C1 segment of cervical spinal cord (tissue), 14 donors: Measurements from ENCODE around the gene FAM153A.
"Not testable (repeated sequence)": the region's sequence is repeated elsewhere in the genome, so short reads cannot be mapped to it uniquely, and the experiment has no call there.

Source experiments
- DNase-seq, 14 donors: peaks; one replicate each; lab custom pipeline; 2025; lab: John Stamatoyannopoulos, UW

Gene FAM153A

DNA sequence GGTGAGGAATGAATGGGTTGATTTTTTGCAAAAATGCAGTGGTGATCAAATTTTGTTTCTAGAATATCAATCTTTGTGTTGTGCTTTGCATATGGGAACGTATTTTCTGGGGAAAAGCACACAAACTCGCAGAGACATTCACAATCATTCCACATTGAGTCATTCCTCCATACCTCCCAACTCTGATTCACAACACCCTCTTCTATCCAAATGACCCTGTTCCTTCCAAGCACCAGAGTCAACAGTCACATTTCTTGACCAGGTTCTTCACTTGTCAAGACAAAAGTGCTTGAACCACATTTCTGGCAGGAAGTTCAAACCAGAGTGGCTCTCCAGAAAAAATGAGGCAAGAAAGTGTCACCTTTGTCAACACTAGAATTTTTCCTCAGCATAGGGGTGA is 35.3 kb downstream of the FAM153A start:
- not testable (repeated sequence) for DNase-seq

DNA sequence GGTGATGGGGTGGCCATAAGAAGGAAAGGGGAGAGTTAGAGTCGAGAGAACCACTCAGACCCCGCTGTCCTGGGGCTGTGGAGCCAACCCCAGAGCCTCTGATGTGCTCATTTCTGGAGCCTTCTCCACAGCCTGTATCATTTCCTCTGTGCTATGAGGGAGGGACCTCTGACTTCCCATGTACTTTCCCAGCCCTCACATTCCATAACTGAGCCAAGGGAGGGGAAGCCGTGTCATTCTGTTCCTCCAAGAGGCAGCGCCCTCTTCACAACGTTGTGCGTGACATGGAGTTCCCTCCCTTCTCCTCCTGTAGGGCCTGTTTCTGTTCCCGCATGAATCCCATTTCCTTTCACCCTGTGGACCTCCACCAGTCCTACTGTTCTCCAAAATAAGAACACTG is 57.8 kb downstream of the FAM153A start:
- not testable (repeated sequence) for DNase-seq

DNA sequence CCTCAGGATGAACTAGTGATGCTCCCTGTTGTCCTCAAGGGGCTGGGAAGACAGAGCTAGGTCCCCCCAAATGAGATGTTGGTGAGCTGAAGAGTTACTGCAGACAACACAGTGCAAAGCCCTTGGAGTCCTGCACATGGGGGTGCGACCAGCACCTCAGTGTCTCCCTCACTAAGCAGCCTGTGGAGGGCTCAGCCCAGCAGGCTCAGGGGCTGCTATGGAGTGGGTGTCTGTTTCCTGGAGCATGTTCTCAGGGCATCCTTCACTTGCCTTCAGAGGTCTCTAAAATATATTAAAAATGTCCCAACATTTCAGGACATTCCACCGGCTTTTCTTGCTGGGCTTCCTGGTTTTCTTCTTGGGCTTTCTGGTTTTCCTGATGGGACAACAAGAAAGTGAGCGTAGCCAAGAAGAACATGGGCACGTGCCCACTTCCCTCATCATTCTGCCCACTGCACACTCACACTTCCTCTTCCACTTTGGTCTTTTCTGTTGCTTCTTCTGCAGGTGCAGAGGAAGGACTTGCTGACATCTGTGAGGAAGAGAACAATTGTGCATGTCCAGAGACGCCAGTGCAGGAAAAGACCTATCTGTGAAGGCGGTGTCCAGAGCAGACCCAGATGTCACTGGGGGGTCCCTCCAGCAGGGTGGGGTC is 58.7 kb downstream of the FAM153A start:
- DNase-seq: not testable (repeated sequence)

DNA sequence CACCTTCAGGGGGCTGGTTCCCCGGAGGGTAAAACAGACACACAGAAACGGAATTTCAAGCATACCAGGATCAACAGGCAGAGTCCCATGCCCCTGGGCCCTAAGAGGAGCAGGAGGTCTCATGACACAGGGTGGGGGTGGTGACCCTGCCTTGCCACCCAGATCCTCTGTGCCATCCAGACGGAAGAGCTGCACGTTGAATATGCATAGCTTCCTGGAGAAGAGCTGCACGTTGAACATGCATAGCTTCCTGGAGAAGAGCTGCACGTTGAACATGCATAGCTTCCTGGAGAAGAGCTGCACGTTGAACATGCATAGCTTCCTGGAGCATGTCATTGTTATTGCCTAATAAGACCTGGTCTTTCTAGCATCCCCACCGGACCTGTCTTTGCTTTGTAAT is 59.9 kb downstream of the FAM153A start:
- DNase-seq: not testable (repeated sequence)

DNA sequence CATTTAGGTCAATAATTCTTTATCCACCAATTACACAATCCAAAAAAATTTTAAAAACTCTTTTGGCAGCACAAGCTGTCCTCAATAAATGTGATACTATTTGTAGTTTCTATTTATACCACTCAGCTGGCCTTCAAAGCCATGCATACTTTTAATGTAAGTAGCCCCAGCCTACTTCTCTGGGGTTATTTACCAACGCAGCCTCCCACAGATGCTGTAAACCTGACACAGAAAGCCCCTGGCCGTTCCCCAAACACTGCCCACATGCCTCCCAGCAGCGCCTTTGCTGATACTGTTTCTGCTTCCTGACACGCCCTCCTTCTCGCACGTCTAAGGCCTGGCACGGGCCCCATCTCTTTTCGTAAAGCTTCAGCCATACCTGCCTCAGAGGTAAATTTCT is 62.7 kb downstream of the FAM153A start:
- DNase-seq: not testable (repeated sequence)

DNA sequence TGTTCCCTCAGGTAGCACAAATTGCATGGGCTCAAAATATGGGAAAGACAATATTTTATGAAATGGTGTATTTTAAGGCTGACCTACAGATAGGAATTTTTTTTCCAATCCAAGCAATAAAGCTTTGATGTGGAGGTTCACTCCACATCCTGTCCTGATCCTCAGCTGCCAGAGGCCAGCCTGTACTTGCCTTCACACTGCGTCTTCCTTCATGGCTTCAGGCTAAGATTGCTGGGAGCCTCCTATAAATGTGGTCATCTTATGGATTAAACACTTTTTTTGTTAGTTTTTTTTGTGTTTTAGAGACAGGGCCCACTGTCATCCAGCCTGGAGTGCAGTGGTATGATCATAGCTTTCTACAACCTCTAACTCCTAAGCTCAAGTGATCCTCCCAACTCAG is 67.3 kb downstream of the FAM153A start:
- DNase-seq: not testable (repeated sequence)

DNA sequence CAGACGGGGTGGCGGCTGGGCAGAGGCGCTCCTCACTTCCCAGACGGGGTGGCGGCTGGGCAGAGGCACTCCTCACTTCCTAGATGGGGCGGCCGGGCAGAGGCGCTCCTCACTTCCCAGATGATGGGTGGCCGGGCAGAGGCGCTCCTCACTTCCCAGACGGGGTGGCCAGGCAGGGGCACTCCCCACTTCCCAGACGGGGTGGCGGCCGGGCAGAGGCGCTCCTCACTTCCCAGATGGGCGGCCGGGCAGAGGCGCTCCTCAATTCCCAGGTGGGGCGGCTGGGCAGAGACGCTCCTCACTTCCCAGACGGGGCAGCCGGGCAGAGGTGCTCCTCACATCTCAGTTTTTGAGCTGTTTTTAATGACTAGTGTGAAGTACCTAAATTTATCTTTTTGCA is 86.6 kb downstream of the FAM153A start:
- not testable (repeated sequence) for DNase-seq

DNA sequence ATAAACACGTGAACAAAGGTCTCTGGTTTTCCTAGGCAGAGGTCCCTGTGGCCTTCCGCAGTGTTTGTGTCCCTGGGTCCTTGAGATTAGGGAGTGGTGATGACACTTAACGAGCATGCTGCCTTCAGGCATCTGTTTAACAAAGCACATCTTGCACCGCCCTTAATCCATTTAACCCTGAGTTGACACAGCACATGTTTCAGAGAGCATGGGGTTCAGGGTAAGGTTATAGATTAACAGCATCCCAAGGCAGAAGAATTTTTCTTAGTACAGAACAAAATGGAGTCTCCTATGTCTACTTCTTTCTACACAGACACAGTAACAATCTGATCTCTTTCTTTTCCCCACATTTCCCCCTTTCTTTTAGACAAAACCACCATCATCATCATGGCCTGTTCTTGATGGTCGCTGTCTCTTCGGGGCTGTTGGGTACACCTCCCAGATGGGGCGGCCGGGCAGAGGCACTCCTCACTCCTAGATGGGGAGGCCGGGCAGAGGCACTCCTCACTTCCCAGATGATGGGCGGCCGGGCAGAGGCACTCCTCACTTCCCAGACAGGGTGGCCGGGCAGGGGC is 87.3 kb downstream of the FAM153A start:
- not testable (repeated sequence) for DNase-seq

DNA sequence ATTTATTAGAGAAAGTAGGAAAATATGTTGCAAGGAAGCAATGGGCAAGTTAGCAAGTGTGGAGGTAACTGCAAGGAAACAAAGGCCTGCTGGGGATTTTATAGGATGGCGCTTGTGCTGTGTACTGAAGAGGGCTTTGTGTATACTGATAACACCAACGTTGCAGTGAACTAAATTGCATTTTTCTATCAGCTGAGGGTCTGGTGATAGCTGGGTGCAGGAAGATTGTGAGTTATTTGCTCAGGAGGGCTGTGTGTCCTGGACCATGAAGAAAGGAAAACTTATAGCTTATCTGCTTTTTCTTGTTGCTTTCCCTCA is 88.2 kb downstream of the FAM153A start:
- DNase-seq: not testable (repeated sequence)

DNA sequence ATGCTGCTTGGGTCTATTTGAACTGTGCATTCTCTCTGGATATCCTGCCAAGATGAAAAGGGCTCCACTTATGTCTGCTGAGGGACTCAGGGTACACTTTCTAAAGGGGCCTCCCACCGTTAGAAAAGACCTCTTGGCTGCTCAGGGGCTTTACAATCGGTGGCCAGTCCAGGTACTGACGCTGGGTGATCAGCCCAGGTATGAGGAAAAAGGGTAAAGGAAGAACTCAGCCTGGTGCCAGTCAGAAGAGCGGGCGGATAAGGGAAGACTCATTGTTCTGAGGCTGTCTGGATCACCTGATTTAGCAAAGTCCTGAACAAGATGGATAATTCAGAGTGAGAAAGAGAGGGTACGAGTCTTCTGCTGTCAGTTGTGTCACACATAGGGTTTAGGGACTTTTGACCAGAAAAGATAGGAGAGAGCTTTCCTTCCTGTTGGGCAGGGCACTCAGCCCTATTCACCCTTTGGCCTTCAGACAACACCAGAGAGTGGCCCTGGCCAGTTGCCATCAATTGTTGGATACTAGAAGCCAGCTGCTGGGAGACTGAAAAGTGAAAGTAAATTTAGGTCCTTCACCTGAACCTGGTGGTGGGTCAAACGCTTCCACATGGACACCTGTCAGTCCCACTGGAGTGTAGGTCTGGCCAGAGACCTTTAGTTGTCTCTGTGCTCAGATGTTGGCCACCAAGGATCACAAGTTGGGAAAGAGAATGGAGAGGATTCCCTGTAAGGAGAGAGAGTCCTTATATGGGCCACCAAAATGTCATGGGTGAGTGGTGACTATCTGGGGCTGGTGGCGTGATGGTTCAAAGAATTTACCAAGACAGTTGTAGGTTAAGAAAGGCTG is 88.8 kb downstream of the FAM153A start:
- not testable (repeated sequence) for DNase-seq

DNA sequence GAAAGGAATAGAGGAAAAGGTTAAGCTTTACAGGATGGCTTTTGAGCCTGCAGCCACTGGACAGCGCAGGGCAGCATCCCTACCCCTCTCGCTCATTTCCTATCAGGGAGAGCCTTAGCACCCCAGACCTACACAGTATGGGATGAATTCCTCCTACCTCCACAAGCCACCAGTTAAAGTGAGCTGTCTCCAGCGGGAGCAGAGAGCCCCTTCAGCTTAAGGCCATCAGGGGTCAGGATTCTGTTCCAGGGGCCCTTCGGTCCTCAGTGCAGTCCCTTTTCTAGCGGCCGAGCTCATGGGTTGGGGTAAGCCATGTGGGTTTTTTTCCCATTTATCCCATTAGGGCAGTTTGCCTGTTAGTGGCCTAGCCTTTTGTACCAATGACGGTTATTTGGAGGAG is 89.7 kb downstream of the FAM153A start:
- DNase-seq: peak in 1 of 14 donors; percentile 2

DNA sequence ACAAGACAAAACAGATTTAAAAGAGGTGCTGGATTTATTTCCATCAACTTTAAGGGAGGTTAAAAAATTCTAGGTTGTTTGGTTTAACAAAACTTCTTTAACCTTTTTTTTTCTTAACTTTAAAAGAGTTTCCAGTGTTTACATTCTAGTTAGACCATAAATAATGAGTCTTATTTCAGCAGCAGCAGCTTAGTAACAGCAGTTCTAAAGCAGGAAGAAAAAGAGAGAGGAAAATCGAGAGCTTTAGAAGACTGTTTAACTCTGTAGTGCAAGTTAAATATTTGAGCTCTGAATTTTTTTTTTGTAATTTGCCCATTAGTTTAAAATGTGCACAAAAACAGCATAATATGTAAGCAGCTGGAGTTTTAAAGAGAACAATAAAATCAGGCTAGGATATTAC is 90.2 kb downstream of the FAM153A start:
- not testable (repeated sequence) for DNase-seq

DNA sequence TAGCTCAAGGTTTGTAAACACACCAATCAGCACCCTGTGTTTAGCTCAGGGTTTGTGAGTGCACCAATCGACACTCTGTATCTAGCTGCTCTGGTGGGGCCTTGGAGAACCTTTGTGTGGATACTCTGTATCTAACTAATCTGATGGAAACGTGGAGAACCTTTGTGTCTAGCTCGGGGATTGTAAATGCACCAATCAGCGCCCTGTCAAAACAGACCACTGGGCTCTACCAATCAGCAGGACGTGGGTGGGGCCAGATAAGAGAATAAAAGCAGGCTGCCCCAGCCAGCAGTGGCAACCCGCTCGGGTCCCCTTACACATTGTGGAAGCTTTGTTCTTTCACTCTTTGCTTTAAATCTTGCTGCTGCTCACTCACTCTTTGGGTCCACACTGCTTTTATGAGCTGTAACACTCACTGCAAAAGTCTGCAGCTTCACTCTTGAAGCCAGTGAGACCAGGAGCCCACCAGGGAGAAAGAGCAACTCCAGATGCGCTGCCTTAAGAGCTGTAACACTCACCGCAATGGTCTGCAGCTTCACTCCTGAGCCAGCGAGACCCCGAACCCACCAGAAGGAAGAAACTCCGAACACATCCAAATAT is 93.6 kb downstream of the FAM153A start:
- DNase-seq: not testable (repeated sequence)

DNA sequence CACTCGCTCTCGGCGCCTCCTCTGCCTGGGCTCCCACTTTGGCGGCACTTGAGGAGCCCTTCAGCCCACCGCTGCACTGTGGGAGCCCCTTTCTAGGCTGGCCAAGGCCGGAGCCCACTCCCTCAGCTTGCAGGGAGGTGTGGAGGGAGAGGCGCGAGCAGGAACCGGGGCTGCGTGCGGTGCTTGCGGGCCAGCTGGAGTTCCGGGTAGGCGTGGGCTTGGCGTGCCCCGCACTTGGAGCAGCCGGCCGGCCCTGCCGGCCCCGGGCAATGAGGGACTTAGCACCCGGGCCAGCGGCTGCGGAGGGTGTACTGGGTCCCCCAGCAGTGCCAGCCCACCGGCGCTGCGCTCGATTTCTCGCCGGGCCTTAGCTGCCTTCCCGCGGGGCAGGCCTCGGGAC is 94.6 kb downstream of the FAM153A start:
- DNase-seq: not testable (repeated sequence)

DNA sequence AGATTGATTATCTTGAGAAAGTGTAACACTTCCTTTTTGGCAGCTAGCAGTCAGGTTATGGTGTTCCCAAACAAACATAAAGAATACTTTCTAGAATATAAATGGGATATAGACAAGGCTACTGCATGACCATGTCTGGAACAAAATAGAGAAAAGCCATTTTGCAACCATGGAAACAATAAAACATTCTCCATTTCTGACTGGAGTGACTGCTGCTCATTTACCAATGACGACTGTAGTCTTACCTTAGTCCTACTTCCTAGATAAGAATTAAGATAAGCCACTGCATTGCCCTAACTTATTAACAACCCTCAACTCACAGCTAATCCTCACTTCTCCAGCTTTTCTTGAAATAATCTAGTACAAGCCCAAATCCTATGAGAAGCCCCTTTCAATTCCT is 100.8 kb downstream of the FAM153A start:
- DNase-seq: not testable (repeated sequence)
